Loucy (cell line): Measurements from ENCODE around the gene ELL2.

Experiments
- CTCF ChIP-seq: fragments of 200-600 bp; sonication (generic); conservative IDR thresholded peaks from 2 replicates; pipeline ENCODE4 v1.5.1; 2014; ENCODE audit warnings: mild to moderate bottlenecking, antibody characterized with exemption, low read length
- EZH2phosphoT487 ChIP-seq: fragments of 200-600 bp; IDR thresholded peaks from 2 replicates; pipeline ENCODE4 v1.6.1; 2018; ENCODE audit warnings: antibody characterized with exemption, mild to moderate bottlenecking, moderate library complexity, borderline replicate concordance

GRCh38 chr5:95919658-95920057 is 42.0 kb downstream of the ELL2 start:
- TF ChIP-seq CTCF (no peak), EZH2phosphoT487 (no peak)
